ENCODE data around the gene PDZD2. TPM values are rescaled to one million over a fixed set of nuclear protein-coding genes. Genes with fewer than 3 reads are reported as not detected.
"Not testable (repeated sequence)": the region's sequence is repeated elsewhere in the genome, so short reads cannot be mapped to it uniquely, and the experiment has no call there.

The PDZD2 gene
- total and polyA plus RNA-seq, 2 experiments from 2014 or later: 8.3 to 16.9 TPM

GRCh38 chr5:31972558-31972957 lies 333.6 kb downstream of the PDZD2 start:
- H2AFZ ChIP-seq: no peak overlapping the region
- no peaks in the 10 kb centered on the region for H3K27me3 ChIP-seq (ENCODE audit: insufficient read depth)
- no peaks in the 10 kb centered on the region for H4K20me1 ChIP-seq (replicated peaks; ENCODE audit: insufficient read depth)
- no peaks in the 10 kb centered on the region for H3F3A ChIP-seq (replicated peaks; ENCODE audit: low read depth)
- no peak for TF ChIP-seq POLR2AphosphoS5 (IDR thresholded peaks at IDR 0.05; ENCODE audit: low read depth)
- no peak for TF ChIP-seq NANOG (IDR thresholded peaks at IDR 0.05; ENCODE audit: borderline replicate concordance)
- TF ChIP-seq REST (IDR thresholded peaks at IDR 0.05; ENCODE audit: unreplicated experiment): no peak
- TF ChIP-seq, protein P1, sequence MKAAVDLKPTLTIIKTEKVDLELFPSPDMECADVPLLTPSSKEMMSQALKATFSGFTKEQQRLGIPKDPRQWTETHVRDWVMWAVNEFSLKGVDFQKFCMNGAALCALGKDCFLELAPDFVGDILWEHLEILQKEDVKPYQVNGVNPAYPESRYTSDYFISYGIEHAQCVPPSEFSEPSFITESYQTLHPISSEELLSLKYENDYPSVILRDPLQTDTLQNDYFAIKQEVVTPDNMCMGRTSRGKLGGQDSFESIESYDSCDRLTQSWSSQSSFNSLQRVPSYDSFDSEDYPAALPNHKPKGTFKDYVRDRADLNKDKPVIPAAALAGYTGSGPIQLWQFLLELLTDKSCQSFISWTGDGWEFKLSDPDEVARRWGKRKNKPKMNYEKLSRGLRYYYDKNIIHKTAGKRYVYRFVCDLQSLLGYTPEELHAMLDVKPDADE (IDR thresholded peaks at IDR 0.05): no peak
- TF ChIP-seq JUNB (IDR thresholded peaks at IDR 0.05; ENCODE audit: unreplicated experiment): no peak
- no peaks in the 10 kb centered on the region for H3K4me1 ChIP-seq (ENCODE audit: insufficient read depth)
- Mint-ChIP-seq H3K27me3 (ENCODE audit: insufficient read depth, low read depth, poor library complexity) (peaks cover 3% of the 10 kb centered on the region), H3K4me3 (no peak overlapping the region), H3K27ac (no peak overlapping the region), H3K9me3 (no peaks in the 10 kb centered on the region), H3K36me3 (ENCODE audit: low read depth) (no peaks in the 10 kb centered on the region), H3K4me1 (peaks cover 4% of the 10 kb centered on the region; the same call in 1 of the 3 replicates)
- H3K79me2 ChIP-seq (replicated peaks; ENCODE audit: insufficient read depth): no peaks in the 10 kb centered on the region
- 0 out of 2 replicates have a peak, but pooled peaks cover 4% of the 10 kb centered on the region for H3K9me2 ChIP-seq (ENCODE audit: insufficient read depth)
- no peak overlapping the region for H3K4me2 ChIP-seq
- no peak overlapping the region for H3K4me3 ChIP-seq
- no peak overlapping the region for H3K27ac ChIP-seq (ENCODE audit: low read depth)
- no peaks in the 10 kb centered on the region for H3K36me3 ChIP-seq (ENCODE audit: insufficient read depth)
- DNase-seq (ENCODE audit: low spot score): no peak
- no peak for ATAC-seq

- not testable (repeated sequence) for ATAC-seq, H3K9me3 Mint-ChIP-seq, H3K27ac Mint-ChIP-seq
Observed at GRCh38 chr5:31975189-31975612, 336.3 kb downstream of the PDZD2 start.

GRCh38 chr5:31976169-31976568 lies 337.2 kb downstream of the PDZD2 start:
- DNase-seq (ENCODE audit: low spot score): no peak
- TF ChIP-seq JUNB (IDR thresholded peaks at IDR 0.05; ENCODE audit: unreplicated experiment) (no peak), ZNF331 (CRISPR knock-in tag; IDR thresholded peaks at IDR 0.05; ENCODE audit: low read depth) (no peak), ZNF114 (CRISPR knock-in tag; IDR thresholded peaks at IDR 0.05) (no peak), NANOG (IDR thresholded peaks at IDR 0.05; ENCODE audit: borderline replicate concordance) (no peak)

More at GRCh38 chr5:31975189-31975612, 336.3 kb downstream of the PDZD2 start:
- H3K36me3 Mint-ChIP-seq (ENCODE audit: low read depth); H3F3A ChIP-seq (replicated peaks; ENCODE audit: low read depth); H4K20me1 ChIP-seq (replicated peaks; ENCODE audit: insufficient read depth); H3K4me2 ChIP-seq; H3K4me1 ChIP-seq (ENCODE audit: insufficient read depth); H3K4me3 Mint-ChIP-seq; H3K9me2 ChIP-seq (ENCODE audit: insufficient read depth); H3K27me3 ChIP-seq (ENCODE audit: insufficient read depth); H3K27ac ChIP-seq (ENCODE audit: low read depth); H3K36me3 ChIP-seq (ENCODE audit: insufficient read depth); DNase-seq (ENCODE audit: low spot score); H3K27me3 Mint-ChIP-seq (ENCODE audit: insufficient read depth, low read depth, poor library complexity); H3K4me1 Mint-ChIP-seq; H3K79me2 ChIP-seq (replicated peaks; ENCODE audit: insufficient read depth); H2AFZ ChIP-seq; H3K4me3 ChIP-seq: not testable (repeated sequence)

More at GRCh38 chr5:31976169-31976568, 337.2 kb downstream of the PDZD2 start:
- no peaks in the 10 kb centered on the region for H3K4me1 ChIP-seq (ENCODE audit: insufficient read depth)
- Mint-ChIP-seq H3K9me3 (no peaks in the 10 kb centered on the region), H3K27ac (no peak overlapping the region), H3K4me3 (no peak overlapping the region), H3K27me3 (ENCODE audit: insufficient read depth, low read depth, poor library complexity) (peaks cover 3% of the 10 kb centered on the region), H3K4me1 (peaks cover 7% of the 10 kb centered on the region; the same call in 2 of the 3 replicates), H3K36me3 (ENCODE audit: low read depth) (no peaks in the 10 kb centered on the region)
- no peaks in the 10 kb centered on the region for H4K20me1 ChIP-seq (replicated peaks; ENCODE audit: insufficient read depth)
- no peak overlapping the region for H3K4me3 ChIP-seq
- H3F3A ChIP-seq (replicated peaks; ENCODE audit: low read depth): no peaks in the 10 kb centered on the region
- no peaks in the 10 kb centered on the region for H3K9me2 ChIP-seq (ENCODE audit: insufficient read depth)
- H3K79me2 ChIP-seq (replicated peaks; ENCODE audit: insufficient read depth): 0 out of 2 replicates have a peak, but pooled peaks cover under 1% of the 10 kb centered on the region
- ATAC-seq: no peak
- no peaks in the 10 kb centered on the region for H3K36me3 ChIP-seq (ENCODE audit: insufficient read depth)
- no peak overlapping the region for H3K27ac ChIP-seq (ENCODE audit: low read depth)
- no peak overlapping the region for H2AFZ ChIP-seq
- H3K27me3 ChIP-seq (ENCODE audit: insufficient read depth): no peaks in the 10 kb centered on the region
- H3K4me2 ChIP-seq: no peak overlapping the region

Measured in GM23338 (cell line).